Stimulated activated effector memory CD8-positive, alpha-beta T cell treated with anti-CD3 and anti-CD28 coated beads, Interleukin-12 subunit alpha, Interleukin-12 subunit beta, amount 100 ng/mL, for 72 hours (primary cell): ENCODE measurements around the gene SUSD4.
"Not testable (repeated sequence)": the region's sequence is repeated elsewhere in the genome, so short reads cannot be mapped to it uniquely, and the experiment has no call there.

Experiments used
- ATAC-seq: fragments of 150-1000 bp; cut with Tn5 transposase; 2 replicates; pipeline ENCODE4 v1.10.0; 2021
- DNase-seq, 2 donors: peaks; one replicate each; pipeline ENCODE4 v3.0.0; 2021 to 2022; ENCODE audit warnings: low spot score in 2 of 2
- H3K27ac Mint-ChIP-seq: one replicate; pipeline ENCODE4 v1.8.0; 2022; ENCODE audit warnings: mild to moderate bottlenecking, mixed read lengths
- H3K36me3 Mint-ChIP-seq: one replicate; pipeline ENCODE4 v1.8.0; 2022; ENCODE audit warnings: mild to moderate bottlenecking, mixed read lengths
- H3K4me1 Mint-ChIP-seq: one replicate; pipeline ENCODE4 v1.8.0; 2022; ENCODE audit warnings: mixed read lengths
- H3K4me3 Mint-ChIP-seq: one replicate; pipeline ENCODE4 v1.8.0; 2022; ENCODE audit warnings: mild to moderate bottlenecking, mixed read lengths
- H3K9me3 Mint-ChIP-seq: one replicate; pipeline ENCODE4 v1.8.0; 2022; ENCODE audit warnings: mixed read lengths

SUSD4 gene

GRCh38 chr1:223264983-223265908 lies 98.7 kb downstream of the SUSD4 start:
- no peak overlapping the region for H3K27ac Mint-ChIP-seq
- H3K4me3 Mint-ChIP-seq: no peak overlapping the region
- no peak for DNase-seq
- H3K9me3 Mint-ChIP-seq: no peaks in the 10 kb centered on the region
- peak; percentile 22 for ATAC-seq
- H3K4me1 Mint-ChIP-seq: no peaks in the 10 kb centered on the region
- no peaks in the 10 kb centered on the region for H3K36me3 Mint-ChIP-seq

GRCh38 chr1:223264529-223264928 lies 99.4 kb downstream of the SUSD4 start:
- no peaks in the 10 kb centered on the region for H3K9me3 Mint-ChIP-seq
- no peak overlapping the region for H3K27ac Mint-ChIP-seq
- no peak overlapping the region for H3K4me3 Mint-ChIP-seq
- no peaks in the 10 kb centered on the region for H3K36me3 Mint-ChIP-seq
- H3K4me1 Mint-ChIP-seq: no peaks in the 10 kb centered on the region
- no peak for DNase-seq
- no peak for ATAC-seq

- H3K36me3 Mint-ChIP-seq: no peaks in the 10 kb centered on the region
- no peak overlapping the region for H3K4me3 Mint-ChIP-seq
- no peaks in the 10 kb centered on the region for H3K4me1 Mint-ChIP-seq
- DNase-seq: peak in 1 of 2 donors; percentile 22
- ATAC-seq: no peak
- no peaks in the 10 kb centered on the region for H3K9me3 Mint-ChIP-seq
- H3K27ac Mint-ChIP-seq: no peak overlapping the region
These were observed 102.1 kb downstream of the SUSD4 start for GRCh38 chr1:223261914-223262313.

GRCh38 chr1:223260712-223261111 lies 103.3 kb downstream of the SUSD4 start:
- H3K36me3 Mint-ChIP-seq: no peaks in the 10 kb centered on the region
- ATAC-seq (no peak), DNase-seq (peak in 1 of 2 donors; percentile 38)
- H3K4me1 Mint-ChIP-seq: no peaks in the 10 kb centered on the region
- no peak overlapping the region for H3K4me3 Mint-ChIP-seq
- no peaks in the 10 kb centered on the region for H3K9me3 Mint-ChIP-seq
- H3K27ac Mint-ChIP-seq: no peak overlapping the region

- DNase-seq: no peak
- ATAC-seq: no peak
- H3K4me3 Mint-ChIP-seq: no peak overlapping the region
- no peaks in the 10 kb centered on the region for H3K36me3 Mint-ChIP-seq
- H3K9me3 Mint-ChIP-seq: no peaks in the 10 kb centered on the region
- H3K4me1 Mint-ChIP-seq: no peaks in the 10 kb centered on the region
- H3K27ac Mint-ChIP-seq: no peak overlapping the region
These were observed 104.5 kb downstream of the SUSD4 start for GRCh38 chr1:223259462-223259861.

- DNase-seq: peak in 1 of 2 donors; percentile 13
- H3K4me1 Mint-ChIP-seq: no peaks in the 10 kb centered on the region
- no peak overlapping the region for H3K4me3 Mint-ChIP-seq
- ATAC-seq: no peak
- no peak overlapping the region for H3K27ac Mint-ChIP-seq
- no peaks in the 10 kb centered on the region for H3K9me3 Mint-ChIP-seq
- H3K36me3 Mint-ChIP-seq: no peaks in the 10 kb centered on the region
These were observed 105.2 kb downstream of the SUSD4 start for GRCh38 chr1:223258751-223259198.

- no peak for ATAC-seq
- DNase-seq: peak in 1 of 2 donors; percentile 25
- Mint-ChIP-seq H3K36me3 (no peaks in the 10 kb centered on the region), H3K4me1 (no peaks in the 10 kb centered on the region), H3K9me3 (no peaks in the 10 kb centered on the region), H3K4me3 (no peak overlapping the region), H3K27ac (no peak overlapping the region)
These were observed 106.0 kb downstream of the SUSD4 start for GRCh38 chr1:223257856-223258550.

- no peaks in the 10 kb centered on the region for H3K4me1 Mint-ChIP-seq
- no peaks in the 10 kb centered on the region for H3K36me3 Mint-ChIP-seq
- no peaks in the 10 kb centered on the region for H3K9me3 Mint-ChIP-seq
- no peak overlapping the region for H3K4me3 Mint-ChIP-seq
- no peak for DNase-seq
- ATAC-seq: no peak
- H3K27ac Mint-ChIP-seq: peak overlapping the region; percentile 70
These were observed 107.9 kb downstream of the SUSD4 start for GRCh38 chr1:223256034-223256433.

GRCh38 chr1:223253916-223254315 lies 110.1 kb downstream of the SUSD4 start:
- Mint-ChIP-seq H3K27ac (no peak overlapping the region), H3K9me3 (no peaks in the 10 kb centered on the region), H3K4me3 (no peak overlapping the region), H3K4me1 (peaks cover 3% of the 10 kb centered on the region), H3K36me3 (no peaks in the 10 kb centered on the region)
- no peak for DNase-seq
- ATAC-seq: no peak

GRCh38 chr1:223251387-223251786 lies 112.6 kb downstream of the SUSD4 start:
- not testable (repeated sequence) for H3K36me3 Mint-ChIP-seq, H3K4me3 Mint-ChIP-seq, H3K27ac Mint-ChIP-seq, DNase-seq, H3K9me3 Mint-ChIP-seq, ATAC-seq
- peaks cover 12% of the 10 kb centered on the region for H3K4me1 Mint-ChIP-seq

- DNase-seq (no peak), ATAC-seq (no peak)
- no peaks in the 10 kb centered on the region for H3K36me3 Mint-ChIP-seq
- no peak overlapping the region for H3K27ac Mint-ChIP-seq
- peaks cover 18% of the 10 kb centered on the region for H3K4me1 Mint-ChIP-seq
- H3K4me3 Mint-ChIP-seq: no peak overlapping the region
- no peaks in the 10 kb centered on the region for H3K9me3 Mint-ChIP-seq
These were observed 113.4 kb downstream of the SUSD4 start for GRCh38 chr1:223250632-223251015.

- DNase-seq: no peak
- H3K9me3 Mint-ChIP-seq: no peaks in the 10 kb centered on the region
- H3K4me3 Mint-ChIP-seq: no peak overlapping the region
- ATAC-seq: no peak
- H3K27ac Mint-ChIP-seq: no peak overlapping the region
- H3K4me1 Mint-ChIP-seq: peaks cover 24% of the 10 kb centered on the region
- no peaks in the 10 kb centered on the region for H3K36me3 Mint-ChIP-seq
These were observed 113.9 kb downstream of the SUSD4 start for GRCh38 chr1:223249854-223250631.

GRCh38 chr1:223248770-223249140 lies 115.2 kb downstream of the SUSD4 start:
- H3K27ac Mint-ChIP-seq: no peak overlapping the region
- peaks cover 35% of the 10 kb centered on the region for H3K4me1 Mint-ChIP-seq
- no peaks in the 10 kb centered on the region for H3K36me3 Mint-ChIP-seq
- H3K4me3 Mint-ChIP-seq: no peak overlapping the region
- peak; percentile 45 for ATAC-seq
- no peak for DNase-seq
- no peaks in the 10 kb centered on the region for H3K9me3 Mint-ChIP-seq

GRCh38 chr1:223248001-223248769 lies 115.8 kb downstream of the SUSD4 start:
- H3K4me3 Mint-ChIP-seq: no peak overlapping the region
- peaks cover 35% of the 10 kb centered on the region for H3K4me1 Mint-ChIP-seq
- no peaks in the 10 kb centered on the region for H3K36me3 Mint-ChIP-seq
- ATAC-seq (no peak), DNase-seq (no peak)
- no peak overlapping the region for H3K27ac Mint-ChIP-seq
- H3K9me3 Mint-ChIP-seq: no peaks in the 10 kb centered on the region
